Fibroblast of mammary gland (primary cell): ENCODE results near the gene DLG1.
"Not testable (repeated sequence)": the region's sequence is repeated elsewhere in the genome, so short reads cannot be mapped to it uniquely, and the experiment has no call there.

Experiments used
- DNase-seq: peaks from one replicate; pipeline ENCODE4 v3.0.0-alpha.2; 2010; ENCODE audit warnings: low read depth
- H3K4me3 ChIP-seq: 2 replicates; pipeline ENCODE4 v1.5.1; 2011; ENCODE audit warnings: low read depth, mild to moderate bottlenecking, low read length, moderate library complexity; ENCODE audit not compliant: control insufficient read depth
- TF ChIP-seq, protein P1 (sequence below): conservative IDR thresholded peaks from 2 replicates; pipeline ENCODE4 v1.5.1; 2011; ENCODE audit warnings: low read depth, low read length, inconsistent platforms; ENCODE audit not compliant: control insufficient read depth, insufficient read depth

DLG1 gene

DNA sequence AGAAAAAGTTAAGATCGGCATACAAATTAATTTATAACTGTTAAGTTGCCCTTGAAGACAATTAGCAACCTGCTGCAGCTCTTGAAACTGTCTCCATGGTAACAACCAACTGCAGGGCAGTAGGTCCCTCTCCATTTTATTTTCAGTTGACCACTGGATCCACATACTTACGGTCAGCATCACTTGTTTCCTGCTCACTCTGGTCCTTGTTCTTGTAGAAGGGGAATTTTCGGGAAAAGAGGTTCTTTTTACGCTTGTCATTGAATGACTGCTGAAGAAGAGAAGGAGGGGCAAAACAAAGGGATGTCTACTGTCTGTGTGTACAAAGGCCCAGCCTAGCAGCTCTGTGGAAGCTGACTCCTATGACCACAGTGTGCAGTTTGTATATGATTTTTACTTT lies 222.0 kb downstream of the DLG1 start:
- no peak overlapping the region for H3K4me3 ChIP-seq
- no peak for DNase-seq
- TF ChIP-seq, protein P1, sequence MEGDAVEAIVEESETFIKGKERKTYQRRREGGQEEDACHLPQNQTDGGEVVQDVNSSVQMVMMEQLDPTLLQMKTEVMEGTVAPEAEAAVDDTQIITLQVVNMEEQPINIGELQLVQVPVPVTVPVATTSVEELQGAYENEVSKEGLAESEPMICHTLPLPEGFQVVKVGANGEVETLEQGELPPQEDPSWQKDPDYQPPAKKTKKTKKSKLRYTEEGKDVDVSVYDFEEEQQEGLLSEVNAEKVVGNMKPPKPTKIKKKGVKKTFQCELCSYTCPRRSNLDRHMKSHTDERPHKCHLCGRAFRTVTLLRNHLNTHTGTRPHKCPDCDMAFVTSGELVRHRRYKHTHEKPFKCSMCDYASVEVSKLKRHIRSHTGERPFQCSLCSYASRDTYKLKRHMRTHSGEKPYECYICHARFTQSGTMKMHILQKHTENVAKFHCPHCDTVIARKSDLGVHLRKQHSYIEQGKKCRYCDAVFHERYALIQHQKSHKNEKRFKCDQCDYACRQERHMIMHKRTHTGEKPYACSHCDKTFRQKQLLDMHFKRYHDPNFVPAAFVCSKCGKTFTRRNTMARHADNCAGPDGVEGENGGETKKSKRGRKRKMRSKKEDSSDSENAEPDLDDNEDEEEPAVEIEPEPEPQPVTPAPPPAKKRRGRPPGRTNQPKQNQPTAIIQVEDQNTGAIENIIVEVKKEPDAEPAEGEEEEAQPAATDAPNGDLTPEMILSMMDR, result no peak

DNA sequence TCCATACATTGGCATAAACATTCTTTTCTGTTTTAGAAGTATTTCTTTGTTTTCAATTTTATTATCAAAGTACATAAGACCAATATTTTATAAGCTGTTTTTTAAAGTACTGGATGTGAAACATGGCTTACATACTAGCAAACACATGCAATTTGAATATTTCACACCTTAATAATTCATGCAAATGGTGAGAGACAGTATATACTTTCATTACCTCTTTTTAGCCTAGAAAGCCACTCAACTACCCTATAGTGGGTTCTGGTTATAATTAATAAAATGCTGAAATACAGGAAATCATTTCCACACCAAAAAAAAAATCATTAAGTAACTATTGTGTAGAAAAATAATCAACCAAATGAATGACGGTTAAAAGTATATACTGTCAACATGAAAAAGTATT lies 230.3 kb downstream of the DLG1 start:
- DNase-seq, result no peak
- TF ChIP-seq, protein P1, result no peak
- H3K4me3 ChIP-seq, result no peak overlapping the region

DNA sequence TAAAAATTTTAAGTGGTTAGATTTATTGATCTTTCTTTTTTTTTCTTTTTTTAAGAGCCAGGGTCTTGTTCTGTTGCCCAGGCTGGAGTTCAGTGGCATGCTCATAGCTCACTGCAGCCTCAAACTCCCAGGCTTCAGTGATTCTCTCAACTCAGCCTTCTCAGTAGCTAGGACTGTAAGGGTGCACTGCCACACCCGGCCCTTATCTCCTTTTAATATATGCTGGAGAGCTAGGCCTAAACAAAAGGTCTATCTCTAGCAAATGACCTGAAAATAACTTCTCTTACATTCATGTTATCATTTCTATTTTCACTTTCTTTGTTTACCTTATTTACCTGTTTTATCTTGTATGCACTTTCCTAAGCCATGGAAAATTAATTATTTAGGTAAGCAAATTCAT lies 233.6 kb downstream of the DLG1 start:
- no peak for DNase-seq
- no peak overlapping the region for H3K4me3 ChIP-seq
- TF ChIP-seq, protein P1, result no peak

DNA sequence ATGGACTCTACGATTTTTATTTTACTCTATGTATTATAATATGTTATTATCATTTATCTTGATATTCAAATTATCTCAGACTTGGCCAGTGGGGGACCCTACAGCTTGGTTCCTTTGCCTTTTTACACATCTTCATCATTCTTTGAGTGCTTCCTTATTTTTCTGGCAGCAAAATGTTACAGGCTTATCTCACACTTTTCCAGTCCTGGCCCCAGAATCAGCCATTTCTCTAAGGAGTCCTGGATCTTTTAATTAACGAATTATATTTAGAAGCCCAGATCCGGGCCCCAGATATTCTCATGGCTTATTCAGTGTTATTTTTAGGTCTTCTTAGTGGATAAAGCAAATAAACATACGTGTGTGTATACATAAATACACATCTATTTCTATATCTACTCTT lies 236.0 kb downstream of the DLG1 start:
- no peak for DNase-seq
- TF ChIP-seq, protein P1, result no peak
- H3K4me3 ChIP-seq, result no peak overlapping the region

DNA sequence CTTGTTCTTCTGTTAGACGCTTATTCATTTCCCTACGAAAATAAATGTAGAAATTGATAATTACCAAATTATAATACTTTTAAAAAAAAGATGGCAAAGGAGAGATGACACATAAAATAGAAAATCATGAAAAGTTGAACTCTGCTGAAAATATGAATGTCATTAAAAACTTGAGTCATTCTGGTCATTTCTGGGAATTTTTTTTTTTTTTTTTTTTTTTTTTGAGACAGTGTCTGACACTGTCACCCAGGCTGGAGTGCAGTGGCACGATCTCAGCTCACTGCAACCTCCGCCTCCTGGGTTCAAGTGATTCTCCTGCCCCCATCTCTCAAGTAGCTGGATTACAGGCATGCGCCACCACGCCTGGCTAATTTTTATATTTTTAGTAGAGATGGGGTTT lies 246.8 kb downstream of the DLG1 start:
- DNase-seq, result not testable (repeated sequence)

DNA sequence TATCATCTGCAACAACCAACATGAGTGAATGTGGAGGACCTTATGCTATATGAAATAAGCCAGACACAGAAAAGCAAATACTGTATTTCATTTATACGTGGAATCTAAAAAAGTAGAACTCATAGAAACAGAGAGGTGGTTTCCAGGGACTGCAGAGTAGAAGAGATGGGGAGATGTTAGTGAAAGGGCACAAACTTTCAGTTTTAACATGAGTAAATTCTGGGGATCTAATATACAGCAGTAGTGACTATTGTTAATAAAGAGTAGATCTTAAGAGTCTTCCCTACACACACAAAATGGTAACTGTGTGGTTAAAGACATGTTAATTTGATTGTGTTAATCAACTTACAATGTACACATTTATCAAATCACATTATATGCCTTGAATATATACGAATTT lies 247.9 kb downstream of the DLG1 start:
- TF ChIP-seq, protein P1, result no peak
- no peak for DNase-seq
- H3K4me3 ChIP-seq, result no peak overlapping the region

More for the DNA sequence above, 246.8 kb downstream of the DLG1 start:
- H3K4me3 ChIP-seq, result not testable (repeated sequence)

DNA sequence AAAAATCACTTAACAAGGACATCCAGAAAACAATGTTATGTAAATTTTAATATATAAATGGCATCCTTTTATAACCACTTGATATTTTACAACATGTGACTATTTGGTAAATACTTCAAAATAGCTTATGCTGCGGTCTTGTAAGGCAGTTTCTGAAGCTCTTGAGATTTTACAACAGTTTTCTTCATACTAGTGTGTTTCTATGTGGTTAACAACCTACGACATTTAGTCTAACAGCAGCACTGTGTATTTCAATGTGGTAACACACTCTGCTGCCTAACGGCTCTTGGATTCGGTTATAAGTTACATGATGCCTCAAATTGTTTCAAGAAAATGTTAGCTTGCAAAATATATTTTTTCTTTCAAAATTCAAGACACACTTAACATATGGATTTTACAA lies 255.9 kb downstream of the DLG1 start:
- no peak overlapping the region for H3K4me3 ChIP-seq
- TF ChIP-seq, protein P1, result no peak
- DNase-seq, result no peak
